K562 (cell line): Measurements from ENCODE around the gene TMEM167A. TPM values are rescaled to one million over a fixed set of nuclear protein-coding genes. Genes with fewer than 3 reads are reported as not detected.

ENCODE experiments used
- BACH1 ChIP-seq: fragments of 200-800 bp; sonication (Bioruptor generic); IDR thresholded peaks from 2 replicates; pipeline ENCODE4 v1.6.1; 2016; ENCODE audit warnings: missing genetic modification characterization, missing compliant biosample characterization
- CAMTA2 ChIP-seq: fragments of 250-450 bp; sonication (Bioruptor Pico); conservative IDR thresholded peaks from 2 replicates; pipeline ENCODE4 v1.5.1; 2022
- CHD4 ChIP-seq: fragments of 200-600 bp; sonication (generic); IDR thresholded peaks from 3 replicates; pipeline ENCODE4 v1.6.1; 2012; ENCODE audit warnings: low read depth, mild to moderate bottlenecking, mixed read lengths, low read length, inconsistent platforms; ENCODE audit not compliant: insufficient read depth, insufficient replicate concordance, poor library complexity, severe bottlenecking
- ELF2 ChIP-seq: fragments of 250-450 bp; sonication (Bioruptor Pico); IDR thresholded peaks from 2 replicates; pipeline ENCODE4 v1.5.0; 2021; ENCODE audit warnings: mild to moderate bottlenecking
- FIP1L1 ChIP-seq: fragments of 200-400 bp; formaldehyde crosslinking; IDR thresholded peaks from 2 replicates; pipeline ENCODE4 v1.6.1; 2018; ENCODE audit warnings: mild to moderate bottlenecking, low read depth, low read length; ENCODE audit not compliant: poor library complexity, severe bottlenecking
- KDM1A ChIP-seq, 2 experiments: fragments of 450-650 bp; IDR thresholded peaks; 2 replicates each; pipeline ENCODE4 v1.6.1; 2016; ENCODE audit warnings: mild to moderate bottlenecking in 2 of 2
- MTA2 ChIP-seq: fragments of 450-650 bp; IDR thresholded peaks from 2 replicates; pipeline ENCODE4 v1.6.1; 2016; ENCODE audit warnings: low read depth
- MTA3 ChIP-seq: fragments of 450-650 bp; formaldehyde crosslinking; IDR thresholded peaks from 2 replicates; pipeline ENCODE4 v1.6.1; 2017; ENCODE audit warnings: mild to moderate bottlenecking, borderline replicate concordance
- NKRF ChIP-seq: fragments of 450-650 bp; IDR thresholded peaks from 2 replicates; pipeline ENCODE4 v1.6.1; 2016; ENCODE audit warnings: borderline replicate concordance
- PRMT5 ChIP-seq: sonication (generic); formaldehyde crosslinking; IDR thresholded peaks from 2 replicates; pipeline ENCODE4 v1.5.0; 2020; ENCODE audit warnings: missing genetic modification reagents
- PRPF4 ChIP-seq: fragments of 200-400 bp; formaldehyde crosslinking; IDR thresholded peaks from one replicate; pipeline ENCODE4 v1.6.1; 2017; ENCODE audit warnings: low read length, low read depth, mild to moderate bottlenecking; ENCODE audit not compliant: insufficient read depth, poor library complexity, severe bottlenecking
- RAD21 ChIP-seq, 2 experiments: fragments of 250-450 bp in 1 of 2; fragments of 450-650 bp in 1 of 2; sonication (Bioruptor Pico) in 1 of 2; formaldehyde crosslinking in 1 of 2; IDR thresholded peaks in 1 of 2; conservative IDR thresholded peaks in 1 of 2; 2 replicates each; pipeline versions ENCODE4 v1.4.0 to v1.8.0; 2020 to 2022; ENCODE audit warnings: mild to moderate bottlenecking in 2 of 2, moderate library complexity in 1 of 2
- SAFB2 ChIP-seq: fragments of 200-400 bp; formaldehyde crosslinking; IDR thresholded peaks from 2 replicates; pipeline ENCODE4 v1.6.1; 2018; ENCODE audit warnings: borderline replicate concordance, low read length, low read depth, moderate library complexity; ENCODE audit not compliant: severe bottlenecking
- SIRT6 ChIP-seq: IDR thresholded peaks from one replicate; pipeline ENCODE4 v1.6.1; 2012; ENCODE audit warnings: low read depth, mild to moderate bottlenecking, control low read depth, inconsistent platforms, low read length, moderate library complexity
- SMARCB1 ChIP-seq: IDR thresholded peaks from 2 replicates; pipeline ENCODE4 v1.6.1; 2011; ENCODE audit warnings: improper control_type of control experiment, low read depth; ENCODE audit not compliant: insufficient read length
- TEAD2 ChIP-seq: fragments of 450-650 bp; IDR thresholded peaks from 2 replicates; pipeline ENCODE4 v1.6.1; 2016; ENCODE audit warnings: missing genetic modification characterization, control low read depth, missing compliant biosample characterization
- THRB ChIP-seq: fragments of 450-650 bp; formaldehyde crosslinking; conservative IDR thresholded peaks from 2 replicates; pipeline ENCODE4 v1.4.0; 2022; ENCODE audit warnings: mild to moderate bottlenecking, missing genetic modification characterization
- U2AF1 ChIP-seq: fragments of 200-400 bp; formaldehyde crosslinking; optimal IDR thresholded peaks from 2 replicates; pipeline ENCODE3; 2017; ENCODE audit warnings: mild to moderate bottlenecking, low read depth, low read length, moderate library complexity
- ZBTB11 ChIP-seq, 3 experiments: fragments of 200-800 bp in 1 of 3; fragments of 250-450 bp in 1 of 3; fragments of 450-650 bp in 1 of 3; sonication (Bioruptor Pico) in 1 of 3; sonication (Bioruptor generic) in 1 of 3; formaldehyde crosslinking in 1 of 3; IDR thresholded peaks; 2 replicates each; pipeline versions ENCODE4 v1.6.1 to v1.8.0; 2016 to 2022; ENCODE audit warnings: mild to moderate bottlenecking in 2 of 3, missing genetic modification characterization in 2 of 3, missing compliant biosample characterization in 1 of 3, moderate library complexity in 1 of 3
- ZNF212 ChIP-seq: fragments of 450-650 bp; formaldehyde crosslinking; IDR thresholded peaks from 2 replicates; pipeline ENCODE4 v1.4.0; 2020; ENCODE audit warnings: mild to moderate bottlenecking
- polyA plus RNA-seq, 8 experiments: library from polyadenylated mRNA; depleted of rRNA in 4 of 8; stranded (reverse) in 5 of 8; unstranded in 3 of 8; fragments of >200 nt; fragmentation: Nextera tagmentation in 2 of 8; fragmentation: Illumina TruSeq in 1 of 8; extraction: Ambion mirVana in 2 of 8; extraction: Trizol in 1 of 8; gene quantifications; 2 replicates each; pipeline versions ENCODE4 v1.2.1 to v1.2.3, GENCODE V29; 2011 to 2014; ENCODE audit warnings: inconsistent platforms in 1 of 8, missing spikeins in 1 of 8
- total RNA-seq, 7 experiments: library from RNA; depleted of rRNA in 6 of 7; stranded (reverse); fragments of >200 nt in 6 of 7; fragmentation: Illumina TruSeq in 2 of 7; extraction: Trizol in 2 of 7; gene quantifications; 2 replicates each; pipeline versions ENCODE4 v1.2.1 to v1.2.3, GENCODE V29; 2011 to 2021; ENCODE audit warnings: low replicate concordance in 1 of 7

Gene TMEM167A
- total and polyA plus RNA-seq, 9 of the 15 experiments (the other 6 are each of a cell fraction or from before 2014, with no cell fraction given), result 35.3 to 458 (median 110) TPM

GRCh38 chr5:83076742-83077661 lies at the start of gene TMEM167A, which contains the start of gene XRCC4 (continued):
- TF ChIP-seq NKRF (peak; percentile 90), ELF2 (CRISPR knock-in tag) (peak; percentile 88), SAFB2 (no peak), RAD21 (CRISPR knock-in tag; conservative IDR thresholded peaks at IDR 0.05 in 1 of 2, IDR thresholded peaks at IDR 0.05 in 1 of 2) (peak in 1 of 2 experiments; percentile 12; a peak in 2 of 4 replicates), CAMTA2 (CRISPR knock-in tag) (no peak), SMARCB1 (no peak), BACH1 (tag) (no peak), U2AF1 (no peak), TEAD2 (tag) (no peak), CHD4 (no peak), PRPF4 (no peak), KDM1A (IDR thresholded peaks at IDR 0.05) (no peak), MTA3 (no peak; the same call in 1 of the 2 replicates), THRB (CRISPR knock-in tag) (no peak), ZBTB11 (CRISPR knock-in tag; IDR thresholded peaks at IDR 0.05) (peak in 2 of 3 experiments; percentile 15 to 91; a peak in 3 of 6 replicates), FIP1L1 (no peak), ZNF212 (no peak), MTA2 (no peak), SIRT6 (no peak), PRMT5 (no peak)
